PC-9 (cell line): ENCODE data around the gene NLRP7. TPM values are rescaled to one million over a fixed set of nuclear protein-coding genes. Genes with fewer than 3 reads are reported as not detected.
A peak's percentile ranks its signal among the peaks of the same experiment; 100 is the strongest.
"Not testable (repeated sequence)": the region's sequence is repeated elsewhere in the genome, so short reads cannot be mapped to it uniquely, and the experiment has no call there.

Source experiments
- BruUV-seq: library from RNA; stranded (reverse); fragments of 400-500 nt; replicated peaks from 2 replicates; lab custom pipeline; 2021; lab: Mats Ljungman, UMichigan
- CTCF ChIA-PET: fragments of 300-600 bp; sonication (Branson Sonifier 250); formaldehyde crosslinking; loops from one replicate; lab custom pipeline; 2022; ENCODE audit warnings: antibody characterized with exemption; lab: Charles Lee
- POLR2A ChIA-PET: fragments of 300-600 bp; sonication (Branson Sonifier 250); formaldehyde crosslinking; loops from one replicate; lab custom pipeline; 2022; ENCODE audit warnings: antibody characterized with exemption; ENCODE audit not compliant: unreplicated experiment; lab: Charles Lee
- DNase-seq, 2 experiments: peaks; one replicate each; pipeline versions ENCODE4 v3.0.0 to v3.0.0-alpha.2; 2015 to 2022; ENCODE audit warnings: mixed read lengths in 1 of 2
- H2AFZ ChIP-seq: fragments of 200-600 bp; sonication (generic); 2 replicates; pipeline ENCODE4 v1.8.1; 2017; ENCODE audit warnings: antibody characterized with exemption
- H3F3A ChIP-seq: fragments of 200-600 bp; sonication (generic); 2 replicates; pipeline ENCODE4 v1.8.1; 2017; ENCODE audit warnings: antibody characterized with exemption, mild to moderate bottlenecking, low read depth; ENCODE audit not compliant: insufficient read depth
- H3K27ac ChIP-seq: fragments of 200-600 bp; sonication (generic); 2 replicates; pipeline ENCODE4 v1.6.1; 2016; ENCODE audit warnings: mixed run types
- H3K27me3 ChIP-seq: fragments of 200-600 bp; sonication (generic); 2 replicates; pipeline ENCODE4 v1.6.1; 2016; ENCODE audit warnings: low read depth, mixed run types; ENCODE audit not compliant: insufficient read depth
- H3K36me3 ChIP-seq: fragments of 200-600 bp; sonication (generic); 2 replicates; pipeline ENCODE4 v1.6.1; 2016; ENCODE audit warnings: low read depth, mixed run types
- H3K4me1 ChIP-seq: fragments of 200-600 bp; sonication (generic); replicated peaks from 2 replicates; pipeline ENCODE4 v1.6.1; 2016; ENCODE audit warnings: mixed run types; ENCODE audit not compliant: insufficient read depth
- H3K4me2 ChIP-seq: fragments of 200-600 bp; sonication (generic); 2 replicates; pipeline ENCODE4 v1.6.1; 2017; ENCODE audit warnings: mixed run types
- H3K4me3 ChIP-seq: fragments of 200-600 bp; sonication (generic); 2 replicates; pipeline ENCODE4 v1.6.1; 2016; ENCODE audit warnings: mixed run types
- H3K79me2 ChIP-seq: fragments of 200-600 bp; sonication (generic); 2 replicates; pipeline ENCODE4 v1.6.1; 2017; ENCODE audit warnings: low read depth, mixed run types
- H3K9me2 ChIP-seq: fragments of 200-600 bp; sonication (generic); 2 replicates; pipeline ENCODE4 v1.8.1; 2017; ENCODE audit warnings: mild to moderate bottlenecking; ENCODE audit not compliant: insufficient read depth
- H3K9me3 ChIP-seq: fragments of 200-600 bp; sonication (generic); 2 replicates; pipeline ENCODE4 v1.8.1; 2016; ENCODE audit warnings: low read depth; ENCODE audit not compliant: insufficient read depth
- H4K20me1 ChIP-seq: fragments of 200-600 bp; sonication (generic); 2 replicates; pipeline ENCODE4 v1.8.1; 2017; ENCODE audit not compliant: insufficient read depth
- EZH2 ChIP-seq: fragments of 200-600 bp; sonication (generic); IDR thresholded peaks from 2 replicates; pipeline ENCODE4 v1.8.0; 2017; ENCODE audit warnings: antibody characterized with exemption, low read depth
- intact Hi-C: fragments of 100-400 bp; cut with micrococcal nuclease; formaldehyde crosslinking; loops from one replicate; pipeline ENCODE4 v1.10.0; 2022; ENCODE audit not compliant: unreplicated experiment
- total RNA-seq: library from RNA; stranded (reverse); gene quantifications from 2 replicates; pipeline ENCODE4 v1.2.3, GENCODE V29; 2021
- TF ChIP-seq, protein P1 (sequence below): fragments of 200-600 bp; sonication (generic); conservative IDR thresholded peaks from 2 replicates; pipeline ENCODE4 v1.6.1; 2017; ENCODE audit warnings: mixed run types, antibody characterized with exemption, mild to moderate bottlenecking, moderate library complexity

NLRP7 gene
- total RNA-seq, 1 experiment from 2014 or later: 0.50 TPM

GRCh38 chr19:54903303-54903702 lies 44.0 kb downstream of the NLRP7 start:
- no TSS peak for BruUV-seq
- no peak for DNase-seq
- Histone ChIP-seq H3F3A (peaks cover 11% of the 10 kb centered on the region; the same call in 1 of the 2 replicates), H4K20me1 (no peaks in the 10 kb centered on the region), H3K27ac (no peak overlapping the region), H3K9me3 (no peaks in the 10 kb centered on the region), H3K36me3 (no peaks in the 10 kb centered on the region), H3K4me1 (no peaks in the 10 kb centered on the region), H3K4me3 (no peak overlapping the region), H2AFZ (no peak overlapping the region), H3K79me2 (no peaks in the 10 kb centered on the region), H3K9me2 (no peaks in the 10 kb centered on the region), H3K27me3 (peaks cover 35% of the 10 kb centered on the region), H3K4me2 (no peak overlapping the region)
- POLR2A ChIA-PET: no interaction called here
- CTCF ChIA-PET: no interaction called here
- TF ChIP-seq, protein P1, sequence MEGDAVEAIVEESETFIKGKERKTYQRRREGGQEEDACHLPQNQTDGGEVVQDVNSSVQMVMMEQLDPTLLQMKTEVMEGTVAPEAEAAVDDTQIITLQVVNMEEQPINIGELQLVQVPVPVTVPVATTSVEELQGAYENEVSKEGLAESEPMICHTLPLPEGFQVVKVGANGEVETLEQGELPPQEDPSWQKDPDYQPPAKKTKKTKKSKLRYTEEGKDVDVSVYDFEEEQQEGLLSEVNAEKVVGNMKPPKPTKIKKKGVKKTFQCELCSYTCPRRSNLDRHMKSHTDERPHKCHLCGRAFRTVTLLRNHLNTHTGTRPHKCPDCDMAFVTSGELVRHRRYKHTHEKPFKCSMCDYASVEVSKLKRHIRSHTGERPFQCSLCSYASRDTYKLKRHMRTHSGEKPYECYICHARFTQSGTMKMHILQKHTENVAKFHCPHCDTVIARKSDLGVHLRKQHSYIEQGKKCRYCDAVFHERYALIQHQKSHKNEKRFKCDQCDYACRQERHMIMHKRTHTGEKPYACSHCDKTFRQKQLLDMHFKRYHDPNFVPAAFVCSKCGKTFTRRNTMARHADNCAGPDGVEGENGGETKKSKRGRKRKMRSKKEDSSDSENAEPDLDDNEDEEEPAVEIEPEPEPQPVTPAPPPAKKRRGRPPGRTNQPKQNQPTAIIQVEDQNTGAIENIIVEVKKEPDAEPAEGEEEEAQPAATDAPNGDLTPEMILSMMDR: no peak
- no peak for TF ChIP-seq EZH2
- intact Hi-C loops: no loop called here

DNA sequence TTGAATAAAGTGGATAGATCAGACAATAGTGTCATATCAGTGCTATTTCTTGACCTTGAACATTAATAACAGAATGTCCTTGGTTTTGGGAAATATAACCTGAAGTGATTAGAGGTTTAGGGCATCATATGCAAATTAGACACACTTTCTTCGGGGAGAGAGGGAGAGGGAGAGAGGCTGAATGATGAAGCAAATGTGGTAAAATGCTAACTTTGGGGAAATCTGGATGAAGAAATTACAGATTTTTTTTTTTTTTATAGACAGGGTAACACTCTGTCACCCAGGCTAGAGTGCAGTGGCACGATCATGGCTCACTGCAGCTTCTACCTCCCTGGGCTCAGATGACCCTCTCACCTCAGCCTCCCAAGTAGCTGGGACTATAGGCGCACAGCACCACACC lies 45.3 kb downstream of the NLRP7 start:
- Histone ChIP-seq H3K9me2 (no peaks in the 10 kb centered on the region), H3K27me3 (peaks cover 39% of the 10 kb centered on the region), H4K20me1 (no peaks in the 10 kb centered on the region), H3K9me3 (no peaks in the 10 kb centered on the region), H3K4me3 (no peak overlapping the region), H3K4me1 (no peaks in the 10 kb centered on the region), H3K79me2 (no peaks in the 10 kb centered on the region), H3K36me3 (no peaks in the 10 kb centered on the region), H3F3A (peaks cover 11% of the 10 kb centered on the region; the same call in 1 of the 2 replicates), H2AFZ (no peak overlapping the region), H3K4me2 (no peak overlapping the region), H3K27ac (no peak overlapping the region)
- POLR2A ChIA-PET: no interaction called here
- no peak for DNase-seq
- intact Hi-C loops: no loop called here
- CTCF ChIA-PET: no interaction called here
- BruUV-seq: no TSS peak
- TF ChIP-seq, protein P1: no peak
- TF ChIP-seq EZH2: no peak

DNA sequence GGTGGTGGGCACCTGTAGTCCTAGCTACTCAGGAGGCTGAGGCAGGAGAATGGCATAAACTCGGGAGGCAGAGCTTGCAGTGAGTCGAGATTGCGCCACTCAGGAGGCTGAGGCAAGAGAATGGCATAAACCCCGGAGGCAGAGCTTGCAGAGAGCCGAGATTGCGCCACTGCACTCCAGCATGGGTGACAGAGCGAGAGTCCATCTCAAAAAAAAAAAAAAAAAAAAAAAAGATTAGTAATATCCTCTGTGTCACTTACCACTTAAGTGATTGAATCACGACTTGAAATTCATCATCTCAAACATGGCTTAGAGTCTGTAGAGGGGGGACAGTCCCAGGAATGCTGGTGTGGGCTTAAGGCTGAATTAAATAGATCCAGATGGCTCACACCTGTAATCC lies 46.2 kb downstream of the NLRP7 start:
- BruUV-seq: not testable (repeated sequence)

GRCh38 chr19:54899646-54900045 lies 47.7 kb downstream of the NLRP7 start:
- H3K36me3 ChIP-seq, H4K20me1 ChIP-seq, CTCF ChIA-PET, H3K79me2 ChIP-seq, BruUV-seq, H3K9me2 ChIP-seq, H2AFZ ChIP-seq, H3K4me1 ChIP-seq, H3K4me2 ChIP-seq, intact Hi-C loops, H3K4me3 ChIP-seq, H3K9me3 ChIP-seq, DNase-seq, H3K27ac ChIP-seq, POLR2A ChIA-PET: not testable (repeated sequence)
- peaks cover 26% of the 10 kb centered on the region for H3K27me3 ChIP-seq
- peaks cover 11% of the 10 kb centered on the region; the same call in 1 of the 2 replicates for H3F3A ChIP-seq

More for the DNA sequence above, 46.2 kb downstream of the NLRP7 start:
- intact Hi-C loops, H3K36me3 ChIP-seq, H3K79me2 ChIP-seq, H3K9me3 ChIP-seq, H4K20me1 ChIP-seq, POLR2A ChIA-PET, H3K27ac ChIP-seq, H3K4me1 ChIP-seq, H3K9me2 ChIP-seq, H3K4me2 ChIP-seq, H3K4me3 ChIP-seq, H2AFZ ChIP-seq: not testable (repeated sequence)
- DNase-seq: peak; percentile 24 to 59
- peaks cover 32% of the 10 kb centered on the region for H3K27me3 ChIP-seq
- peaks cover 11% of the 10 kb centered on the region; the same call in 1 of the 2 replicates for H3F3A ChIP-seq
- CTCF ChIA-PET: interaction anchor here (0.6 kb wide), 1 partner anchor 263 kb away, joined by 3 read pairs; no protein-coding TSS in a partner anchor

GRCh38 chr19:54898685-54899084 lies 48.6 kb downstream of the NLRP7 start:
- BruUV-seq: not testable (repeated sequence)

More at GRCh38 chr19:54898685-54899084, 48.6 kb downstream of the NLRP7 start:
- H3K27ac ChIP-seq, H3K9me3 ChIP-seq, H3K36me3 ChIP-seq, H3K4me2 ChIP-seq, H3K9me2 ChIP-seq, H2AFZ ChIP-seq, POLR2A ChIA-PET, H3K4me3 ChIP-seq, CTCF ChIA-PET, DNase-seq, H3K4me1 ChIP-seq, H3K79me2 ChIP-seq, H4K20me1 ChIP-seq, intact Hi-C loops: not testable (repeated sequence)
- H3K27me3 ChIP-seq: peaks cover 28% of the 10 kb centered on the region
- H3F3A ChIP-seq: peaks cover 11% of the 10 kb centered on the region; the same call in 1 of the 2 replicates
